T-cell (primary cell): ENCODE data around the gene CLASP1. TPM values are rescaled to one million over a fixed set of nuclear protein-coding genes. Genes with fewer than 3 reads are reported as not detected.
A peak's percentile ranks its signal among the peaks of the same experiment; 100 is the strongest.

ENCODE experiments used
- ATAC-seq, 4 experiments: fragments of 200-7000 bp in 3 of 4; fragments of 150-1000 bp in 1 of 4; cut with Tn5 transposase; replicated peaks in 1 of 4; 1 replicate in 3 of 4; 2 replicates in 1 of 4; pipeline ENCODE4 v1.10.0; 2021; ENCODE audit warnings: moderate library complexity in 3 of 4, mild to moderate bottlenecking in 2 of 4, moderate number of reproducible peaks in 1 of 4
- CTCF ChIA-PET, 2 donors: fragments of 300-600 bp; sonication (Branson Sonifier 250); formaldehyde crosslinking; loops; one replicate each; lab custom pipeline; 2022; ENCODE audit warnings: antibody characterized with exemption in 2 of 2; lab: Charles Lee
- POLR2A ChIA-PET, 2 donors: fragments of 300-600 bp; sonication (Branson Sonifier 250); formaldehyde crosslinking; loops; one replicate each; lab custom pipeline; 2022; ENCODE audit warnings: antibody characterized with exemption in 2 of 2; lab: Charles Lee
- DNase-seq, 35 experiments: peaks; one replicate each; pipeline versions ENCODE4 v3.0.0 to v3.0.0-alpha.2; 2013 to 2023
- H3K27ac ChIP-seq: one replicate; pipeline ENCODE4 v1.5.1; 2013; ENCODE audit warnings: low read length
- H3K27me3 ChIP-seq, 2 experiments: replicated peaks in 1 of 2; 1 replicate in 1 of 2; 2 replicates in 1 of 2; pipeline versions ENCODE4 v1.6.1 to v1.7.0; 2013; ENCODE audit warnings: low read length in 1 of 2, mixed read lengths in 1 of 2; ENCODE audit not compliant: control insufficient read depth in 2 of 2, insufficient read depth in 2 of 2; ENCODE audit errors: extremely low read depth in 1 of 2
- H3K36me3 ChIP-seq, 2 donors: 1 replicate in 1 of 2; 2 replicates in 1 of 2; pipeline versions ENCODE4 v1.6.1 to v1.7.0; 2013; ENCODE audit warnings: low read length in 1 of 2; ENCODE audit not compliant: control insufficient read depth in 2 of 2, insufficient read depth in 1 of 2; ENCODE audit errors: extremely low read depth in 1 of 2
- H3K4me1 ChIP-seq, 2 experiments: 1 replicate in 1 of 2; 2 replicates in 1 of 2; pipeline versions ENCODE4 v1.6.1 to v1.7.0; 2013; ENCODE audit warnings: low read length in 2 of 2, mixed read lengths in 1 of 2; ENCODE audit not compliant: insufficient read depth in 2 of 2, control insufficient read depth in 1 of 2; ENCODE audit errors: extremely low read depth in 1 of 2
- H3K4me3 ChIP-seq, 2 donors: 1 replicate in 1 of 2; 2 replicates in 1 of 2; pipeline versions ENCODE4 v1.5.1 to v1.7.0; 2013; ENCODE audit warnings: mild to moderate bottlenecking in 2 of 2, low read length in 1 of 2, moderate library complexity in 1 of 2; ENCODE audit not compliant: control insufficient read depth in 1 of 2; ENCODE audit errors: extremely low read depth in 1 of 2
- H3K9me3 ChIP-seq: 2 replicates; pipeline ENCODE4 v1.7.0; 2013
- H3K27ac Mint-ChIP-seq, 2 donors: one replicate each; pipeline ENCODE4 v1.8.0; 2020 to 2021; ENCODE audit warnings: mild to moderate bottlenecking in 2 of 2, mixed read lengths in 2 of 2
- H3K27me3 Mint-ChIP-seq, 2 donors: one replicate each; pipeline ENCODE4 v1.8.0; 2021 to 2022; ENCODE audit warnings: mixed read lengths in 2 of 2
- H3K36me3 Mint-ChIP-seq: one replicate; pipeline ENCODE4 v1.8.0; 2021; ENCODE audit warnings: mixed read lengths
- H3K4me1 Mint-ChIP-seq, 3 donors: one replicate each; pipeline ENCODE4 v1.8.0; 2020 to 2022; ENCODE audit warnings: mixed read lengths in 3 of 3, mild to moderate bottlenecking in 1 of 3
- H3K4me3 Mint-ChIP-seq, 3 donors: one replicate each; pipeline ENCODE4 v1.8.0; 2020 to 2022; ENCODE audit warnings: mild to moderate bottlenecking in 3 of 3, mixed read lengths in 3 of 3, moderate library complexity in 3 of 3
- H3K9me3 Mint-ChIP-seq, 3 donors: one replicate each; pipeline ENCODE4 v1.8.0; 2020 to 2022; ENCODE audit warnings: mixed read lengths in 3 of 3
- WGBS: methylation state at CpG from one replicate; pipeline ENCODE4 v1.1.5; 2013; ENCODE audit warnings: missing lambda C conversion rate; ENCODE audit not compliant: insufficient coverage; 5-methylcytosine and 5-hydroxymethylcytosine counted together
- total RNA-seq, 35 experiments: library from RNA in 6 of 35; stranded (reverse) in 6 of 35; fragments of 120-200 nt in 1 of 35; gene quantifications; one replicate each; pipeline versions ENCODE4 v1.2.1 to v1.2.4 and lab custom pipeline; 2013 to 2026

Gene CLASP1
- total RNA-seq, 5 donors from 2014 or later (not counting 1 experiment from before 2014, with no cell fraction given): 57.8 to 72.8 (median 65.1) TPM

DNA sequence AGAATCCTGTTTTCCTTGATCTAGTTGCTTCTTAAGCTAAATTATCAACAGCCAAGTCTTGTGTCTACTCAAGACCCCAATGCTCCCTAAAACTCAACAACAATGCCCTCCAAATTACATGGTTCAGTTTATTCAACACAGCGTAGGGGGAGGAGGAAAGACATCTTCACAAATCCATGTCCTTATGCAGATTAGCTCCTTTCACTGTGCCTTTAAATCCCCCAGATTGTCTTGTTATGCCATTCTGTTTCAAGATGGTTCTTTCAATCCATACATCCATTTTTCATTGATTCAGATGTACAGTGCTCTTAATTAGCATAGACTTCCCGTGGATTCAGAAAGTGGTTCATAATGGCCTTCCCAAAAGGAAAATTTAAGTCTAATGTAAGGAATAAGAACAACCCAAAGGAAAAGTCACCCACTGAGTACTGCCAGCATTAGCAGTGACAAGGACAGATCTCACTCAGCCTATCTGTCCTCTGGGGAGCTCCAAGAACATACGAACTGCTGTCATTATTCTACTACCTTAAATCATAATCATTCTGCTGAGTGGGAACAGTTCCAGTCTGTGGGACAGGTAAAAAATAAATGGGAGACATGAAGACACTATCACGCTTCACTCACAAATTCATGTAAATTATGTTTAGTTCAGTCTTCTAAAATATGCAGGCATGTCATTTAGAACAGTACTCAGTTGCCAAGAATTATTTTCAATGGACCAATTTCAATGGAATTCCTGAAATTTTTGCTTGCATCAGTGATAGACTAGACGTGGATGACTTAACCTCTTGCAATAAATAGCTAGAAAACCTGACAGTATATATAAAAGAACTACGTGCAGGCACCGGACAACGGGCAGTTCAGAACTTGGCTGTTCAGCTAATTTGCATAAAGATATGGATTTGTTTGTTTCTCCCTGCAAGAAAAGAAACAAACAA, 177.5 kb downstream of the CLASP1 start:
- Histone ChIP-seq H3K4me3 (no peak overlapping the region), H3K9me3 (no peaks in the 10 kb centered on the region), H3K4me1 (peaks cover 0 to 3% of the 10 kb centered on the region in 2 experiments), H3K27ac (no peak overlapping the region), H3K36me3 (peaks cover 2 to 26% of the 10 kb centered on the region in 2 donors), H3K27me3 (no peaks in the 10 kb centered on the region)
- ATAC-seq (no peak), DNase-seq (no peak)
- no CpG with 5 or more reads among the region's 8 CpGs for WGBS
- peaks cover 49% of the 10 kb centered on the region for H3K36me3 Mint-ChIP-seq
- H3K27me3 Mint-ChIP-seq: no peaks in the 10 kb centered on the region
- peaks cover 23 to 46% (median 37%) of the 10 kb centered on the region in 3 donors for H3K4me1 Mint-ChIP-seq
- ChIA-PET POLR2A (no interaction called here), CTCF (no interaction called here)
- peak overlapping the region in 1 of 2 donors; percentile 3 for H3K27ac Mint-ChIP-seq
- H3K4me3 Mint-ChIP-seq: no peak overlapping the region
- no peaks in the 10 kb centered on the region for H3K9me3 Mint-ChIP-seq

DNA sequence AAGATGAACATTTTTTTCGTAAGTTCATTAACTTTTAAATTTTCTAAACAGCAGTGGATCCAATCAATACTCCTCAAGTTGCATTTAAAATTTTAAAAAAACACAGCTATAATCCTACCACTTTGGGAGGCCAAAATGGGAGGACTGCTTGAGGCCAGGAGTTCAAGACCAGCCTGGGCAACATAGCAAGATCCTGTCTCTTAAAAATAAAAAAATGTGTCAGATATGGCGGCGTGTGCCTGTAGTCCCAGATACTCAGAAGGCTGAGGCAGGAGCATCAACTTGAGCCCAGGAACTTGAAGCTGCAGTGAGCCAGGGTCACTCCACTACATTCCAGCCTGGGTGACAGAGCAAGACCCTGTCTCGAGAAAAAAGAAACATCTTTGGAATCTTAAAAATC, 178.3 kb downstream of the CLASP1 start:
- ATAC-seq (no peak), DNase-seq (no peak)
- peaks cover 57% of the 10 kb centered on the region for H3K36me3 Mint-ChIP-seq
- no peaks in the 10 kb centered on the region for H3K9me3 Mint-ChIP-seq
- Histone ChIP-seq H3K27me3 (no peaks in the 10 kb centered on the region), H3K4me1 (peaks cover 0 to 3% of the 10 kb centered on the region in 2 experiments), H3K4me3 (no peak overlapping the region), H3K27ac (no peak overlapping the region), H3K36me3 (peaks cover 2 to 35% of the 10 kb centered on the region in 2 donors), H3K9me3 (no peaks in the 10 kb centered on the region)
- CTCF ChIA-PET: no interaction called here
- H3K27ac Mint-ChIP-seq: no peak overlapping the region
- peaks cover 23 to 37% (median 28%) of the 10 kb centered on the region in 3 donors for H3K4me1 Mint-ChIP-seq
- no peaks in the 10 kb centered on the region for H3K27me3 Mint-ChIP-seq
- 100% methylated on average over 2 of the region's 4 CpGs for WGBS
- H3K4me3 Mint-ChIP-seq: no peak overlapping the region
- POLR2A ChIA-PET: no interaction called here

GRCh38 chr2:121469356-121469755, 179.9 kb downstream of the CLASP1 start:
- Mint-ChIP-seq H3K4me3 (no peak overlapping the region), H3K36me3 (peaks cover 62% of the 10 kb centered on the region), H3K4me1 (peaks cover 12 to 23% (median 23%) of the 10 kb centered on the region in 3 donors), H3K27ac (no peak overlapping the region), H3K27me3 (no peaks in the 10 kb centered on the region), H3K9me3 (no peaks in the 10 kb centered on the region)
- DNase-seq (no peak), ATAC-seq (no peak)
- peaks cover 0 to 3% of the 10 kb centered on the region in 2 experiments for H3K4me1 ChIP-seq
- whole genome bisulfite sequencing: 97% methylated on average over 2 of the region's 3 CpGs
- POLR2A ChIA-PET: no interaction called here
- H3K27me3 ChIP-seq: no peaks in the 10 kb centered on the region
- no peak overlapping the region for H3K4me3 ChIP-seq
- no peaks in the 10 kb centered on the region for H3K9me3 ChIP-seq
- CTCF ChIA-PET: interaction anchor here in 1 of 2 donors (0.6 kb wide), 1 partner anchor 117 kb away, joined by 5 read pairs; no protein-coding TSS in a partner anchor
- peaks cover 2 to 36% of the 10 kb centered on the region in 2 donors for H3K36me3 ChIP-seq
- H3K27ac ChIP-seq: no peak overlapping the region

- CTCF ChIA-PET: no interaction called here
- WGBS: 84% methylated on average over 4 of the region's 6 CpGs
- DNase-seq: no peak
- no peak overlapping the region for H3K4me3 Mint-ChIP-seq
- H3K36me3 Mint-ChIP-seq: peaks cover 62% of the 10 kb centered on the region
- POLR2A ChIA-PET: no interaction called here
- Histone ChIP-seq H3K27ac (no peak overlapping the region), H3K4me1 (peaks cover 0 to 3% of the 10 kb centered on the region in 2 experiments), H3K4me3 (no peak overlapping the region), H3K27me3 (no peaks in the 10 kb centered on the region), H3K9me3 (no peaks in the 10 kb centered on the region), H3K36me3 (peaks cover 2 to 36% of the 10 kb centered on the region in 2 donors)
- H3K9me3 Mint-ChIP-seq: no peaks in the 10 kb centered on the region
- peaks cover 8 to 20% (median 20%) of the 10 kb centered on the region in 3 donors for H3K4me1 Mint-ChIP-seq
- no peak overlapping the region for H3K27ac Mint-ChIP-seq
- no peaks in the 10 kb centered on the region for H3K27me3 Mint-ChIP-seq
- ATAC-seq: no peak
Measured at GRCh38 chr2:121468936-121469335, 180.3 kb downstream of the CLASP1 start.

GRCh38 chr2:121459291-121459690, 190.0 kb downstream of the CLASP1 start:
- POLR2A ChIA-PET: interaction anchor here in 1 of 2 donors (0.6 kb wide), 1 partner anchor 24 kb away, joined by 3 read pairs; no protein-coding TSS in a partner anchor
- CTCF ChIA-PET: no interaction called here
- ATAC-seq (no peak), DNase-seq (no peak)
- Histone ChIP-seq H3K4me1 (no peaks in the 10 kb centered on the region), H3K27me3 (no peaks in the 10 kb centered on the region), H3K9me3 (no peaks in the 10 kb centered on the region), H3K36me3 (peaks cover 0 to 54% of the 10 kb centered on the region in 2 donors), H3K4me3 (no peak overlapping the region), H3K27ac (no peak overlapping the region)
- Mint-ChIP-seq H3K27me3 (no peaks in the 10 kb centered on the region), H3K27ac (no peak overlapping the region), H3K4me1 (no peaks in the 10 kb centered on the region), H3K9me3 (no peaks in the 10 kb centered on the region), H3K4me3 (no peak overlapping the region), H3K36me3 (peaks cover 59% of the 10 kb centered on the region)
- WGBS: 100% methylated on average over 2 of the region's 3 CpGs

GRCh38 chr2:121456325-121456724, 192.9 kb downstream of the CLASP1 start:
- ATAC-seq: no peak
- H3K27me3 ChIP-seq: no peaks in the 10 kb centered on the region
- Mint-ChIP-seq H3K4me3 (no peak overlapping the region), H3K4me1 (no peaks in the 10 kb centered on the region), H3K9me3 (no peaks in the 10 kb centered on the region), H3K27ac (no peak overlapping the region), H3K36me3 (peaks cover 62% of the 10 kb centered on the region), H3K27me3 (no peaks in the 10 kb centered on the region)
- peaks cover 0 to 53% of the 10 kb centered on the region in 2 donors for H3K36me3 ChIP-seq
- no peak overlapping the region for H3K4me3 ChIP-seq
- no peak overlapping the region for H3K27ac ChIP-seq
- 100% methylated on average over 1 of the region's 3 CpGs for WGBS
- ChIA-PET POLR2A (no interaction called here), CTCF (no interaction called here)
- no peaks in the 10 kb centered on the region for H3K4me1 ChIP-seq
- no peaks in the 10 kb centered on the region for H3K9me3 ChIP-seq
- DNase-seq: no peak
